Heart right ventricle (tissue), 16 donors: ENCODE results near the gene AKR1B1. TPM values are rescaled to one million over a fixed set of nuclear protein-coding genes. Genes with fewer than 3 reads are reported as not detected.

Source experiments
- ATAC-seq, 8 donors: fragments of 200-7000 bp; cut with Tn5 transposase; one replicate each; pipeline ENCODE4 v1.9.1; 2020; ENCODE audit warnings: mild to moderate bottlenecking in 8 of 8, moderate library complexity in 8 of 8, moderate number of reproducible peaks in 1 of 8
- DNase-seq, 2 donors: peaks; one replicate each; pipeline ENCODE4 v3.0.0-alpha.2; 2020
- H3K27ac ChIP-seq, 10 donors: fragments of 200-600 bp; sonication (generic) in 2 of 10; one replicate each; pipeline versions ENCODE4 v1.5.0 to v1.8.0; 2020 to 2022; ENCODE audit warnings: mild to moderate bottlenecking in 3 of 10
- H3K27me3 ChIP-seq, 7 donors: fragments of 200-600 bp; one replicate each; pipeline ENCODE4 v1.8.0; 2021 to 2022; ENCODE audit warnings: mild to moderate bottlenecking in 2 of 7
- H3K36me3 ChIP-seq, 9 donors: fragments of 200-600 bp; sonication (generic) in 1 of 9; one replicate each; pipeline versions ENCODE4 v1.5.0 to v1.8.0; 2020 to 2022; ENCODE audit warnings: mild to moderate bottlenecking in 2 of 9
- H3K4me1 ChIP-seq, 9 donors: fragments of 200-600 bp; sonication (generic) in 1 of 9; one replicate each; pipeline versions ENCODE4 v1.5.0 to v1.8.0; 2020 to 2022; ENCODE audit warnings: mild to moderate bottlenecking in 4 of 9
- H3K4me3 ChIP-seq, 10 donors: fragments of 200-600 bp; sonication (generic) in 2 of 10; one replicate each; pipeline versions ENCODE4 v1.5.0 to v1.8.0; 2020 to 2022; ENCODE audit warnings: mild to moderate bottlenecking in 7 of 10, moderate library complexity in 2 of 10
- H3K9me3 ChIP-seq, 11 donors: fragments of 200-600 bp in 10 of 11; sonication (generic) in 2 of 11; one replicate each; pipeline versions ENCODE4 v1.5.0 to v1.8.0; 2013 to 2022; ENCODE audit warnings: mild to moderate bottlenecking in 2 of 11, control low read depth in 1 of 11, moderate library complexity in 1 of 11
- WGBS, 2 donors: extraction: QIAGEN DNeasy Blood & Tissue Kit; methylation state at CpG; one replicate each; pipeline ENCODE4 v1.1.7; 2013; ENCODE audit warnings: inconsistent platforms in 1 of 2; 5-methylcytosine and 5-hydroxymethylcytosine counted together
- intact Hi-C, 10 donors: fragments of 100-400 bp; cut with DNase I; formaldehyde crosslinking; loops; one replicate each; pipeline versions ENCODE4 v1.11.1 to v1.14.2; 2022
- polyA plus RNA-seq, 2 donors: library from polyadenylated mRNA; stranded (reverse); fragments of 200-250 nt; gene quantifications; one replicate each; pipeline ENCODE4 v1.2.3, GENCODE V29; 2013
- total RNA-seq, 10 donors: library from RNA; stranded (reverse); fragmentation: NEBNext Ultra II Directional in 3 of 10; extraction: Animal tissue kit (Norgen Biotek cat#: 25700) in 3 of 10; gene quantifications; one replicate each; pipeline versions ENCODE4 v1.2.1 to v1.2.4, GENCODE V29; 2021 to 2023
- TF ChIP-seq, protein P1 (sequence below), 9 donors: fragments of 200-600 bp; sonication (generic) in 2 of 9; IDR thresholded peaks; one replicate each; pipeline versions ENCODE4 v1.5.0 to v1.8.0; 2021 to 2022; ENCODE audit warnings: antibody characterized with exemption in 9 of 9, mild to moderate bottlenecking in 5 of 9, moderate library complexity in 1 of 9
- donor health status: Arrhythmogenic right ventricular cardiomyopathy.
- donor health status: ischemic (EF 13 %, LVEDD 7.1; RV severe dilation, severe dysfunction).
- donor health status: healthy with polysubstance abuse.
- donor health status: DM: no; HTN: yes; CAD: no.
- donor health status: DM: no; HTN: no; CAD: no.
- donor health status: ischemic (EF 25% LVEDD 6.9; RV normal size, moderate dysfunction).
- donor health status: ischemic (EF 25% LVEDD 5.7; RV mildly dilated, moderate dysfunction).
- donor health status: healthy.
- donor health status: DM: yes; HTN: yes; CAD: no.
- donor health status: Ischemic cardiomyopathy.
- donor health status: ischemic (EF 35%, LVEDD 5.7; RV mildly dilated, moderate dysfunction).
- donor health status: nonischemic (EF 11% LVEDD 7.7; RV severe dilation, severe dysfunction).
- donor health status: DM: yes; HTN: yes; CAD: no.
- donor health status: PGD.
- donor health status: ischemic (EF 29% LVEDD 5.4; RV normal size, mild dysfunction).
- donor health status: nonischemic (EF 23%, LVEDD 6.1; RV moderate dilation, normal function).

Gene AKR1B1
- total and polyA plus RNA-seq, 12 donors: 96.6 to 317 (median 181) TPM

- peaks cover 0 to 8% (median 0%) of the 10 kb centered on the region in 9 donors for H3K4me1 ChIP-seq
- H3K9me3 ChIP-seq: peaks cover 0 to 31% (median 17%) of the 10 kb centered on the region in 11 donors
- H3K4me3 ChIP-seq: no peak overlapping the region
- intact Hi-C loops: no loop called here
- no peaks in the 10 kb centered on the region for H3K36me3 ChIP-seq
- H3K27ac ChIP-seq: no peak overlapping the region
- 80 to 84% methylated on average over 6 of the region's 6 CpGs for WGBS, 2 donors
- no peaks in the 10 kb centered on the region for H3K27me3 ChIP-seq
- no peak for DNase-seq
- ATAC-seq: no peak
- TF ChIP-seq, protein P1, sequence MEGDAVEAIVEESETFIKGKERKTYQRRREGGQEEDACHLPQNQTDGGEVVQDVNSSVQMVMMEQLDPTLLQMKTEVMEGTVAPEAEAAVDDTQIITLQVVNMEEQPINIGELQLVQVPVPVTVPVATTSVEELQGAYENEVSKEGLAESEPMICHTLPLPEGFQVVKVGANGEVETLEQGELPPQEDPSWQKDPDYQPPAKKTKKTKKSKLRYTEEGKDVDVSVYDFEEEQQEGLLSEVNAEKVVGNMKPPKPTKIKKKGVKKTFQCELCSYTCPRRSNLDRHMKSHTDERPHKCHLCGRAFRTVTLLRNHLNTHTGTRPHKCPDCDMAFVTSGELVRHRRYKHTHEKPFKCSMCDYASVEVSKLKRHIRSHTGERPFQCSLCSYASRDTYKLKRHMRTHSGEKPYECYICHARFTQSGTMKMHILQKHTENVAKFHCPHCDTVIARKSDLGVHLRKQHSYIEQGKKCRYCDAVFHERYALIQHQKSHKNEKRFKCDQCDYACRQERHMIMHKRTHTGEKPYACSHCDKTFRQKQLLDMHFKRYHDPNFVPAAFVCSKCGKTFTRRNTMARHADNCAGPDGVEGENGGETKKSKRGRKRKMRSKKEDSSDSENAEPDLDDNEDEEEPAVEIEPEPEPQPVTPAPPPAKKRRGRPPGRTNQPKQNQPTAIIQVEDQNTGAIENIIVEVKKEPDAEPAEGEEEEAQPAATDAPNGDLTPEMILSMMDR (IDR thresholded peaks at IDR 0.05): no peak
Measured at GRCh38 chr7:134468054-134468453, 9.2 kb upstream of the AKR1B1 start.

DNA sequence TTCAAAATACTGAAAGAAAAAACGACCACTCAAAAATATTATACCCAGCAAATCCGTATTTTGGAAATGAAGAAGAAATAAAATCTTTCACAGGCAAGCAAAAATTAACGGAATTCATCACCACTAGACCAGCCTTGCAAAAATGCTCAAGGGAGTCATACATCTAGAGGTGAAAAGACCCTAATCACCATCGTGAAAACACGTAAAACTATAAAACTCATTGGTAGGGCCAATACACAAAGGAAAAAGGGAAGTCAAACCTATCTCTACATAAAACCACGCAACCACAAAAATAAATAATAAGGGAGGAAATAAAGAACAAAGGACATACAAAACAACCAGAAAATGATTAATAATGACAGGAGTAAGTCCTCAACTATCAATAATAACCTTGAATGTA is 6.6 kb upstream of the AKR1B1 start:
- intact Hi-C loops: no loop called here
- Histone ChIP-seq H3K4me1 (no peaks in the 10 kb centered on the region), H3K27me3 (no peaks in the 10 kb centered on the region), H3K36me3 (no peaks in the 10 kb centered on the region), H3K9me3 (peaks cover 0 to 31% (median 17%) of the 10 kb centered on the region in 11 donors), H3K27ac (no peak overlapping the region), H3K4me3 (no peak overlapping the region)
- ATAC-seq (no peak), DNase-seq (no peak)
- 88 to 92% methylated on average over 6 of the region's 6 CpGs for WGBS, 2 donors
- TF ChIP-seq, protein P1 (IDR thresholded peaks at IDR 0.05): no peak

- ATAC-seq (no peak), DNase-seq (no peak)
- TF ChIP-seq, protein P1 (IDR thresholded peaks at IDR 0.05): no peak
- H3K4me3 ChIP-seq: no peak overlapping the region
- H3K4me1 ChIP-seq: peaks cover 0 to 5% (median 1%) of the 10 kb centered on the region in 9 donors
- intact Hi-C loops: no loop called here
- no peaks in the 10 kb centered on the region for H3K27me3 ChIP-seq
- H3K9me3 ChIP-seq: peaks cover 0 to 31% (median 17%) of the 10 kb centered on the region in 11 donors
- H3K36me3 ChIP-seq: no peaks in the 10 kb centered on the region
- no peak overlapping the region for H3K27ac ChIP-seq
Measured at GRCh38 chr7:134464496-134464895, 5.6 kb upstream of the AKR1B1 start.

DNA sequence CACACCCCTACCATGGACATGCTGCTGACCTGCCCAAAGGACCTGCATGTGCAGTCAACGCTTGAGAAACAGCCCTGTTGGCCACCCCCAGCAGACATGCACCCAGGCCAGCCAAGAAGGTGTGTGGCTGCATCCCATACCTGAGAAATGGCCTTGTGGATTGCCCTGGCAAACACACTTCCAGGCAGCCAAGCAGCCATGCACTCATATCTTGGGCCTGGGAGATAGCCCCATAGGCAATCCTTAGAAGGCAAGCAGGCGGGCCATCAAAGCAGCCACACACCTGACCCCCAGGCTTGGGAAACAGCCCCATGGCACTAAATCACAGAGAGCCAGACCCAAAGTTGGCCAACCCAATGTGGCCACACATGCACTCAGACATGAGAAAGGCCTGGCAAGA is 4.9 kb upstream of the AKR1B1 start:
- TF ChIP-seq, protein P1 (IDR thresholded peaks at IDR 0.05): no peak
- peaks cover 0 to 10% (median 5%) of the 10 kb centered on the region in 9 donors for H3K4me1 ChIP-seq
- no peak overlapping the region for H3K27ac ChIP-seq
- WGBS, 2 donors: 98% methylated on average over 2 of the region's 2 CpGs
- no peak for ATAC-seq
- no peaks in the 10 kb centered on the region for H3K27me3 ChIP-seq
- no peak for DNase-seq
- H3K9me3 ChIP-seq: peaks cover 0 to 31% (median 17%) of the 10 kb centered on the region in 11 donors
- intact Hi-C loops: no loop called here
- no peak overlapping the region for H3K4me3 ChIP-seq
- H3K36me3 ChIP-seq: no peaks in the 10 kb centered on the region
